Measurements from ENCODE around the gene DYNLT2B. TPM values are rescaled to one million over a fixed set of nuclear protein-coding genes. Genes with fewer than 3 reads are reported as not detected.
"Not testable (repeated sequence)": the region's sequence is repeated elsewhere in the genome, so short reads cannot be mapped to it uniquely, and the experiment has no call there.

The DYNLT2B gene
- 30.6 TPM for polyA plus RNA-seq

DNA sequence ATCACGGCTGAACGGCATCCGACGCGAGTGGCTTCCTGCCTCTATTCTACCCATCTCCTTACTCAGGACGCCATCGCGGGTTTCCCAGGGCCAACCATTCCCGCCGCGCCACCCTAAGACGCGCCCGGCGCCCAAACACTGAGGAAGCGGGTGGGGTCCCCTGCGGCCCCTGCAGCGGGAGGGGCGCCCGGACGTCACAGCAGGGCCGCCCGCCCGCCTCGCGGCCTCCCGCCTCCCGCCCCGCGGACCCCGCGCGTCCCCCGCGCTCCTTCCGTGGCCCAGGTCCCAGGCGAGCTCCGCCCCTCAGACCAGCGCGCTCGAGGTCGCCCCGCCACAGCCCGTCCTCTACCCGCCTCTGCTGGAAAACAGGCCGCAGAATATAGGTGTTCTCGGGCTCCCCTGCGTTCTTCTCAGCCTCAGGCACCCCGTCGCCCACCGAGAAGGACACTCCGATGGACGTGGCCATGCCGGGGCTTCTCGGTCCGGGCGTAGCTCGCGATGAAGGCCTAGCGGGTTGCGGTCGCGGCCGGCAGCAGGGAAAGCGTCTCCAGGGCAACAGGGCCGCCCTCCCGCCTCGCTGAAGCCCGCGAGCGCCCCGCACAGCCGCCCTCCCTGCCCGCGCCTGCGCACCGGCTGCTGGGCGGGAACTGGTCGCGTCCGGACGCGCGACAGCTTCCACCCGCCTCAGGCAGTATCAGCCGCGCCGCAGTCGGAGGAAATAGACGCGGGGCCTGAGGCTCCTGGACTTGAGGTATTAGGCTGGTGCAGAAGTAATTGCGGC lies at the start of gene DYNLT2B:
Gene DYNLT2B (minus strand): TSS at position 554 of the 781 bp plus-strand sequence. CDS start 88 bp downstream, at position 466.
- Mint-ChIP-seq H3K36me3 (no peaks in the 10 kb centered on the region), H3K4me3 (peak within 1 kb of the TSS; percentile 94 to 99 (median 96)), H3K27me3 (no peaks in the 10 kb centered on the region), H3K9me3 (no peaks in the 10 kb centered on the region), H3K27ac (peak within 1 kb of the TSS; percentile 94 to 100 (median 99)), H3K4me1 (peaks cover 2 to 4% (median 3%) of the 10 kb centered on the region in 3 donors)

DNA sequence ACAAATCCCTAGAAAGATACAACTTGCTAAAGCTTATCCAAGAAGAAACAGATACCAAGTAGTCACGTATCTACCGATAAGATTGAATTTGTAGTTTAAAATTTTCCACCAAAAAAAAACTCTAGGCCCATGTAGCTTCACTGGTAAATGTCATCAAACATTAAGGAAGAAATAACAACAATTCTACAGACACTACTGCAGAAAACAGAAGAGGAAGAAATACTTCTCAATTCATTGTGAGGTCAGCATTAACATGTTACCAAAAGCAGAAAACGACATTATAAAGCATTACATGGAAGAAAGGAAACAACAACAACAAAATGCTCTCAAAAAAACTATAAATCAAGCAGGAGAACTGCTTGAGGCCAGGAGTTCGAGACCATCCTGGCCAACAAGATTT lies 47.7 kb upstream of the DYNLT2B start:
- H3K4me3 Mint-ChIP-seq = no peak overlapping the region
- peaks cover 0 to 3% (median 0%) of the 10 kb centered on the region in 3 donors for H3K4me1 Mint-ChIP-seq
- no peaks in the 10 kb centered on the region for H3K27me3 Mint-ChIP-seq
- no peaks in the 10 kb centered on the region for H3K9me3 Mint-ChIP-seq
- no peak overlapping the region for H3K27ac Mint-ChIP-seq
- H3K36me3 Mint-ChIP-seq = peaks cover 8% of the 10 kb centered on the region

DNA sequence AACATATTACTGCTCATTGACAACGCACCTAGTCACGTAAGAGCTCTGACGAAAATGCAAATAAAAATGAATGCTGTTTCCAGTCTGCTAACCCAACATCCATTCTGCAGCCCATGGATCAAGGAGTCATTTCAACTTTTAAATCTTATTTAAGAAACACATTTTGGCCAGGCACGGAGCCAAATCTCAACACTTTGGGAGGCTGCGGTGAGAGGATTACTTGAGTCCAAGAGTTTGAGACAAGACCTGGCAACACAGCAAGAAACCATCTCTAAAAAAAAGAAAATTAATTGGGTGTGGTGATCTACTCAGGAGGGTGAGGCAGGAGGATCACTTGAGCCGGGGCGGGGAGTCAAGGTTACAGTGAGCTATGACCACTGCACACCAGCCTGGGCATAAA lies 42.5 kb upstream of the DYNLT2B start:
- H3K27me3 Mint-ChIP-seq = no peaks in the 10 kb centered on the region
- H3K4me3 Mint-ChIP-seq = no peak overlapping the region
- H3K4me1 Mint-ChIP-seq = peaks cover 0 to 4% (median 0%) of the 10 kb centered on the region in 3 donors
- no peak overlapping the region for H3K27ac Mint-ChIP-seq
- H3K36me3 Mint-ChIP-seq = peaks cover 7% of the 10 kb centered on the region
- H3K9me3 Mint-ChIP-seq = no peaks in the 10 kb centered on the region

DNA sequence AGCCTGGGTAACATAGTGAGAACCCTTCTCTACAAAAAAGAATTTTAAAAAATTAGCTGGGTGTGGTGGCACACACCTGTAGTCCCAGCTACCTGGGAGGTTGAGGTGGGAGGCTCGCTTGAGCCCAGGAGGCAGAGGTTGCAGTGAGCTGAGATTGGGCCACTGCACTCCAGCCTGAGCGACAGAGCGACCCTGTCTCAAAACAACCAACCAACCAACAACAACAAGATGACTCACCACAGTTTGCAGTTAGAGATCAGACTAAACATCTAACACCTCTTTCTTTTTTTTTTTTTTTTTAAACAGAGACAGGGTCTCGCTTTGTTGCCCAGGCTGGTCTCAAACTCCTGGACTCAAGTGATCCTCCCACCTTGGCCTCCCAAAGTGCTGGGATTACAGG lies 40.5 kb upstream of the DYNLT2B start:
- H3K4me1 Mint-ChIP-seq, H3K27me3 Mint-ChIP-seq, H3K9me3 Mint-ChIP-seq, H3K27ac Mint-ChIP-seq, H3K4me3 Mint-ChIP-seq: not testable (repeated sequence)
- H3K36me3 Mint-ChIP-seq = peaks cover 12% of the 10 kb centered on the region

DNA sequence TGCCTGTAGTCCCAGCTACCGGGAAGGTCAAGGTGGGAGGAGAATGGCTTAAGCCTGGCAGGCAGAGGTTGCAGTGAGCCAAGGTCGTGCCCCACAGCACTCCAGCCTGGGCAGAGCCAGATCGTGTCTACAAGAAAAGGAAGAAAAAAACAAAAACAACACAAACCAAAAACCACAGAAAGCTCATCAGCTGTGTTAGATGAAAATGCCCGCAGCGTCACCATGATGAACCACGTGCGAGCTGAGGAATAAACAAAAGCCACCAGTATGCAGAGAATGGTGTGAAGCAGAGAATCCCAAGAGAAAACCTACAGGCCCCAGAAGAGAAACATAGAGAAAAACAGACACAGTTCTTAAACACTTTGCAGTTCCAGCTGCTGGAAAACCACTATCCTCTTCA lies 39.9 kb upstream of the DYNLT2B start:
- no peaks in the 10 kb centered on the region for H3K27me3 Mint-ChIP-seq
- H3K9me3 Mint-ChIP-seq = no peaks in the 10 kb centered on the region
- no peak overlapping the region for H3K4me3 Mint-ChIP-seq
- peaks cover 0 to 4% (median 0%) of the 10 kb centered on the region in 3 donors for H3K4me1 Mint-ChIP-seq
- no peak overlapping the region for H3K27ac Mint-ChIP-seq
- peaks cover 12% of the 10 kb centered on the region for H3K36me3 Mint-ChIP-seq

DNA sequence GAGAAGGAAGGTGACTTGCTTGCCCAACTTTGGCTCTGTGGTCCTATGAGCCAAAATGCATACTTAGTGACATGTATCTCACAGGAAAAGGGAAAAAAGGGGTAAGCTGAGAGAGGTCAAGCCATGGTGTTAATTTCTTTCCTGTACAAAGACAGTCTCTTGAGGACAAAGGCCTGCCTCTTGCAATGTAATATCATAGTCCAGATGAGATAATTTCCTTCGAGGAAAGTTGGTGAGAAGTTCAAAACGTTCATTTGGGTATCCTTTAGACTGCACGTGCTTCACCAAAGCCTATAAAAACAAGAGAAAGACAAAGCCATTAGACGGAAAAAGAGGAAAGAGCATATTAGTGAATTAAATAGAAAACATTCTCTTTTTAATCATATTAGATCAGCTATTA lies 38.5 kb upstream of the DYNLT2B start:
- H3K27ac Mint-ChIP-seq = no peak overlapping the region
- no peaks in the 10 kb centered on the region for H3K9me3 Mint-ChIP-seq
- H3K4me1 Mint-ChIP-seq = peaks cover 0 to 4% (median 0%) of the 10 kb centered on the region in 3 donors
- no peak overlapping the region for H3K4me3 Mint-ChIP-seq
- H3K27me3 Mint-ChIP-seq = no peaks in the 10 kb centered on the region
- H3K36me3 Mint-ChIP-seq = peaks cover 12% of the 10 kb centered on the region

DNA sequence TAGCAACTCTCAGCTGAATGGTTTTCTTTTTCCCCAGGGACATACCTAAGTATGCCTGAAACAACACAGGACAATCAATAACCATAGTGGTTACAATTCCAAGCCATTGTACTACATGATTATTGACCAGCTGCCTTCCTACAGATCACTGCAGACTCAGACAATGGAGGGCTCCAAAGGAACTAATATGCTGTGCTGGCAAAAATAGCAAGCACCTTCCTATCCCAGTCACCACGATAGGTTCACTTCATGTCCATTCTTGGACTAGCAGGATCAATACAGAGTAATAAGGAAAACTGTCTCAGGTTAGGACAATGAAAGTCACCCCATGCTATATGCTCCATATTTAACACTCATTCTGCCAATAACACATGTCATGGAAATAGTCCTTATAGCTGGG lies 37.6 kb upstream of the DYNLT2B start:
- H3K27ac Mint-ChIP-seq = no peak overlapping the region
- H3K4me1 Mint-ChIP-seq = peaks cover 0 to 4% (median 0%) of the 10 kb centered on the region in 3 donors
- H3K36me3 Mint-ChIP-seq = peaks cover 12% of the 10 kb centered on the region
- no peaks in the 10 kb centered on the region for H3K27me3 Mint-ChIP-seq
- no peaks in the 10 kb centered on the region for H3K9me3 Mint-ChIP-seq
- no peak overlapping the region for H3K4me3 Mint-ChIP-seq

DNA sequence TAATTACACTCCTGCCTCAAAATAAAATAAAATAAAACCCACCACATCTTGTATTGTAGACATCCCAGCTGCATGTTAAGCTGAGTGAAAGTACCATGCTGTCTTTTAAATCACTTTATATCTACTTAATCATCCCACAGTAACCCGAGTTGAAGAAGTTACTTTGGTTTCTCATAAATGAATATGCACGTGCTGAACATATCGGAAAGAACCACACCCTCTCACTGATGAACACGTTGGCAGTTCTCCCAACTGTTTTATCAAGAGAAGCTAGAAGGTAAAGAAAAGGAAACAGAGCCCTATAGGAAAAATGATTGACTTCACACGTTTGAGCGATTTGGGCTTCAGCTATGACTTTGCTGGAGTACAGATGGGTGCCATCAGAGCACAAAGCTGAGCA lies 36.1 kb upstream of the DYNLT2B start:
- Mint-ChIP-seq H3K27ac (no peak overlapping the region), H3K4me1 (peaks cover 0 to 1% (median 0%) of the 10 kb centered on the region in 3 donors), H3K36me3 (peaks cover 14% of the 10 kb centered on the region), H3K27me3 (no peaks in the 10 kb centered on the region), H3K9me3 (no peaks in the 10 kb centered on the region), H3K4me3 (no peak overlapping the region)

DNA sequence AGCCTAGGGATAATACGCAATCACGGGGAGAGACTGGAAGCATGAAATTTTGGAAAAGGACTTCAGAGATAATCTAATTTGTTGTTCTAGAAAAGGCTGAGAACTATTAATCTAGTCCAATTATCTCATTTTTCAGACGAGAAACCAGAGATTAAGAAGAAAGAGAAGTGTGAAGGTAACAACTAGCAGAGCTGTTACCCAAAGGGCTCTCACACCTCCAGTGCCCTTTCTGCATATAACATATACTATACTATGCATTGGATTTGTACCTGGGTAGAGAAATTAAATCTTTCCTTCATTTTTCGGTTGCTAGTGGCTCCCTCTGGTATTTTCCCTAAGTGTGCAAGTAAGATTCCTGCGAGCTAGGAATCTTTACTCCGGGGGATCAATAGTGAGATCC lies 33.5 kb upstream of the DYNLT2B start:
- H3K27ac Mint-ChIP-seq = no peak overlapping the region
- no peaks in the 10 kb centered on the region for H3K27me3 Mint-ChIP-seq
- no peaks in the 10 kb centered on the region for H3K4me1 Mint-ChIP-seq
- no peak overlapping the region for H3K4me3 Mint-ChIP-seq
- peaks cover 6% of the 10 kb centered on the region for H3K36me3 Mint-ChIP-seq
- no peaks in the 10 kb centered on the region for H3K9me3 Mint-ChIP-seq

DNA sequence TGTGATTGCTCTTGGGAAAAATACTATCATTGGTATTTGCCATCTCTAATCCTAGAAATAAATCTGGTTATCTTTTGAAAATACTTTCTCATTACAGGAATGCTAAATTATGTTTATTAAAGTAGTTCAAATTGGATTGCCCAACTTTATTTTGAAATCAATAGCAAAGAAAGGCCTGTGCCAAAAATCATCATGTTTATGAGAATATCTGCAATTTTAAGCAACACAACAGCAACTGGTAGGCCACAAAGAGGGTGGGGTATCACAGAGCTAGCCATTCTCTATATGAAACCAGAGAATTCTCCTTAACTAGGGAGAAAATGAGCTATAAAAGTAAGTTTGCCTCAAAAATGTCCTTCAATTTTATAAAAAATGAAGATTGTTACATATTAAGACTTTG lies 32.0 kb upstream of the DYNLT2B start:
- H3K27me3 Mint-ChIP-seq = no peaks in the 10 kb centered on the region
- H3K4me3 Mint-ChIP-seq = no peak overlapping the region
- H3K36me3 Mint-ChIP-seq = peaks cover 9% of the 10 kb centered on the region
- peaks cover under 1 to 7% (median 7%) of the 10 kb centered on the region in 3 donors for H3K4me1 Mint-ChIP-seq
- no peaks in the 10 kb centered on the region for H3K9me3 Mint-ChIP-seq
- H3K27ac Mint-ChIP-seq = no peak overlapping the region

DNA sequence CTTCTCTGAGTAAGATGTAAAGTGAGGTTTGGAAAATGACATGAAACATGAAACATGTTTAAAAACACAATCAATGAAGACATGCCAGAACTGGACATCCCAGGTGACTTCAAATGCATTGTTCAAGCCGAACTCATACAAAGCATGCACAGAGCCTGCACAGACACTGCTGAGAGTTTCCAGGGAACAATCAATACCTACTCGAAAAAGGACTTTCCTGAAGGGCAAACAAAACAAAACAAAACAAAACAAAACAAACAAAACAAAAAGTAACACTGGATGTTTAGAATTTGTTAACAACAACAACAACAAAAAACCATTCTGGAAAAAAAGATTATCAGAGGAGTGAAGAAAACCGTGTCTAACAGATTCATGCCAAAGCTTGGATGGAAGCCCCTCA lies 30.7 kb upstream of the DYNLT2B start:
- Mint-ChIP-seq H3K27ac (no peak overlapping the region), H3K4me1 (peaks cover 8 to 14% (median 13%) of the 10 kb centered on the region in 3 donors), H3K27me3 (no peaks in the 10 kb centered on the region), H3K4me3 (no peak overlapping the region), H3K36me3 (peaks cover 8% of the 10 kb centered on the region), H3K9me3 (no peaks in the 10 kb centered on the region)

DNA sequence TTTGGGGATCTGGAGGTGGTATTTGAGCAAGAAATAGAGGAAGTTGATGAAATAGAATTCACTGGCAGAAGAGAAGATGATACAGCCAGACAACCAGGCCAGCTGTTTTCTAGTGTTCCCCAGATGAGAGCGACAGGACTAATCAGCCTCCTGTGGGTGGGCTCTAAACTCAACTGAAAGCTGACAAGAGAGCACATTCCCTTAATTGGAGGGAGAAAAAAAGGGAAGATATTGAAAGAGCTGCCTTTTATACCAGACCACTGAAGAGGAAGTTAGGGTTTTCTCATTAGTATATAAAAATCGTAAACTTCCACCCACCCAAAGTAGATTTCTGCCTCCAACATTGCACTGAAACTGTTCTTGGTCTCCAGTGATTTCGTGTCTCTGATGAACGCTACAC lies 26.6 kb upstream of the DYNLT2B start:
- peak overlapping the region in 2 of 3 donors; percentile 1 to 41 for H3K27ac Mint-ChIP-seq
- peaks cover 8 to 16% (median 13%) of the 10 kb centered on the region in 3 donors for H3K4me1 Mint-ChIP-seq
- no peaks in the 10 kb centered on the region for H3K27me3 Mint-ChIP-seq
- H3K4me3 Mint-ChIP-seq = peak overlapping the region in 2 of 4 donors; percentile 35 to 83
- no peaks in the 10 kb centered on the region for H3K9me3 Mint-ChIP-seq
- H3K36me3 Mint-ChIP-seq = peaks cover 7% of the 10 kb centered on the region

DNA sequence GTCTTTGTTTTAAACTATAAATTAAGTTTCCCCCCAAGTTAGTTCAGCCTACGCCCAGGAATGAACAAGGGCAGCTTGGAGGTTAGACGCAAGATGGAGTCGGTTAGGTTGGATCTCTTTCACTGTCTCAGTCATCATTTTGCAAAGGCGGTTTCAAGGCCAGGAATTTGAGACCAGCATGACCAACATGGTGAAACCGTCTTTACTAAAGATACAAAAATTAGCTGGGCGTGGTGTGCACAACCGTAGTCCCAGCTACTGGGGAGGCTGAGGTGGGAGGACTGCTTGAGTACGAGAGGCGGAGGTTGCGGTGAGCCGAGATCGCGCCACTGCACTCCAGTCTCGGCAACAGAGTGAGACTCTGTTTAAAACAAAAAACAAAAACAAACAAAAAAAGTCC lies 25.9 kb upstream of the DYNLT2B start:
- H3K27ac Mint-ChIP-seq, H3K27me3 Mint-ChIP-seq, H3K4me3 Mint-ChIP-seq, H3K9me3 Mint-ChIP-seq, H3K36me3 Mint-ChIP-seq: not testable (repeated sequence)
- peaks cover 8 to 16% (median 13%) of the 10 kb centered on the region in 3 donors for H3K4me1 Mint-ChIP-seq

DNA sequence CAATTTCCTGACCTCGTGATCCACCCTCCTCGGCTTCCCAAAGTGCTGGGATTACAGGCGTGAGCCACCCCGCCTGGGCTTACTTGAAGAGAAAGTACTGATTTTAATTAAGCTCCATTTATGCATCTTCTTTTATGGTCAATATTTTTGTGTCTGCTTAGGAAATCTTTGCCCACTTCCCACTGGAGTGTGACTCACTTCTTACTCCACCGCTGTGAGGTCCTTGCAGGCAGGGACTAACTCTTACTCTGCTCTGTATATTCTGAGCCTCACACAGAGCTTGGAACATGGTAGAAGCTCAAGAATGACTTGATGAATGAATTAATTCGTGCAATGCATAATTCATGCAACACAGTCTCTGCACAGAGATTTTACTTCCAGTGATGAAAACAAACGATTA lies 23.1 kb upstream of the DYNLT2B start:
- no peaks in the 10 kb centered on the region for H3K9me3 Mint-ChIP-seq
- H3K36me3 Mint-ChIP-seq = peaks cover 7% of the 10 kb centered on the region
- H3K4me3 Mint-ChIP-seq = no peak overlapping the region
- peaks cover 2% of the 10 kb centered on the region for H3K27me3 Mint-ChIP-seq
- peaks cover 8 to 16% (median 13%) of the 10 kb centered on the region in 3 donors for H3K4me1 Mint-ChIP-seq
- no peak overlapping the region for H3K27ac Mint-ChIP-seq

DNA sequence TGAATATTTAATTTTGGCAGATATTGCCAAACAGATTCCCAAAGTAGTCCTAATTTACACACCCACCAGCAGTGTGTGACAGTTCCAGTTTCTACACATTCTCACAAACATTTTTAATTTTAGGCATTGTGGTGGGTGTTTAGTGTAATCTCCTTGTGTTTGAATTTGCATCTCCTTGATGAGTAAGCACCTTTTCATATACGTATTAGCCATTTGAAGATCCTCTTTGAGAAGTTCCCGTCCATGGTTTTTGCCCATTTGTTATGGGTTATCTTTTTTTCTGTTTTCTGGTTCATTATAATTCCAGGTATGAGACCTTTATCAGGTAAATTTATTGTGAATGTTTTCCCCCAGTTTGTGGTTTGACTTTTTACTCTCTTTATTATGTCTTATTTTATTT lies 22.4 kb upstream of the DYNLT2B start:
- no peak overlapping the region for H3K4me3 Mint-ChIP-seq
- H3K36me3 Mint-ChIP-seq = peaks cover 4% of the 10 kb centered on the region
- H3K4me1 Mint-ChIP-seq = peaks cover 8 to 11% (median 8%) of the 10 kb centered on the region in 3 donors
- H3K27me3 Mint-ChIP-seq = peaks cover 4% of the 10 kb centered on the region
- no peaks in the 10 kb centered on the region for H3K9me3 Mint-ChIP-seq
- H3K27ac Mint-ChIP-seq = no peak overlapping the region

Data from IgD-negative memory B cell (primary cell).